Thoracic aorta (tissue), 2 donors: ENCODE data around the gene EFHD1. TPM values are rescaled to one million over a fixed set of nuclear protein-coding genes. Genes with fewer than 3 reads are reported as not detected.
A peak's percentile ranks its signal among the peaks of the same experiment; 100 is the strongest.

Experiments used
- ATAC-seq: fragments of 150-250 bp; one replicate; pipeline ENCODE4 v1.8.0; 2017; ENCODE audit warnings: low read depth; ENCODE audit not compliant: insufficient number of reproducible peaks, low FRiP score
- DNase-seq: peaks from one replicate; pipeline ENCODE4 v3.0.0-alpha.2; 2020; ENCODE audit warnings: low spot score
- H3K27ac ChIP-seq, 2 donors: fragments of 200-600 bp; sonication (generic); 1 replicate in 1 of 2; 2 replicates in 1 of 2; pipeline ENCODE4 v1.5.1; 2016; ENCODE audit warnings: mild to moderate bottlenecking in 2 of 2, moderate library complexity in 2 of 2
- H3K27me3 ChIP-seq: fragments of 200-600 bp; sonication (generic); replicated peaks from 2 replicates; pipeline ENCODE4 v1.6.0; 2016; ENCODE audit warnings: mild to moderate bottlenecking; ENCODE audit not compliant: insufficient read depth
- H3K36me3 ChIP-seq: fragments of 200-600 bp; sonication (generic); one replicate; pipeline ENCODE4 v1.5.1; 2016
- H3K4me1 ChIP-seq, 2 donors: fragments of 200-600 bp; sonication (generic); 1 replicate in 1 of 2; 2 replicates in 1 of 2; pipeline versions ENCODE4 v1.5.1 to v1.6.0; 2016; ENCODE audit warnings: low read depth in 2 of 2, mild to moderate bottlenecking in 1 of 2; ENCODE audit not compliant: control insufficient read depth in 1 of 2
- H3K4me3 ChIP-seq: fragments of 200-600 bp; sonication (generic); 2 replicates; pipeline ENCODE4 v1.5.1; 2016; ENCODE audit warnings: mild to moderate bottlenecking
- H3K9me3 ChIP-seq: fragments of 200-600 bp; sonication (generic); 2 replicates; pipeline ENCODE4 v1.5.1; 2016
- total RNA-seq, 2 donors: library from RNA; depleted of rRNA; stranded (reverse); fragments of >200 nt; gene quantifications; one replicate each; pipeline versions ENCODE4 v1.1.0 to v1.2.3, GENCODE V29; 2016
- TF ChIP-seq, protein P1 (sequence below): fragments of 200-600 bp; sonication (generic); IDR thresholded peaks from one replicate; pipeline ENCODE4 v1.5.1; 2019; ENCODE audit warnings: antibody characterized with exemption

The EFHD1 gene
- total RNA-seq, 2 donors from 2014 or later: 111 to 211 TPM

DNA sequence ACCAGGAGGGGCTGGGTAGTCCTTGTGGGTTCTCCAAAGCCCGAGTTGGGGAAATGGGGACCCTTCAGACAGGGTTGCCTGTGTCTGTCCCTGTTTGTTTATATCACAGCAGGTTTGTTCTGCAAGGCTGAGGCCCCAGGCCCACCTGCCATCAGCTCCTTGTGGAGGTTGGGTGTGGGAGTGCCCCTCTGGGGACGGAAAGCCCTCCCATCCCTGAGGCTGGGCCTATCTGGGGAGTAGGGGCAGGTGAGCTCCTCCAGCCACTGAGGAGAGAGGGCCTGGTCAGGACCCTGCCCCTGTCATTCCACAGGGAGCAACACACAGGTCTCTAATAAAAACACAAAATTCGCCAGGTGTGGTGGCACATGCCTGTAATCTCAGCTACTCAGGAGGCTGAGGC is 23.3 kb upstream of the EFHD1 start:
- no peak overlapping the region for H3K4me3 ChIP-seq
- TF ChIP-seq, protein P1, sequence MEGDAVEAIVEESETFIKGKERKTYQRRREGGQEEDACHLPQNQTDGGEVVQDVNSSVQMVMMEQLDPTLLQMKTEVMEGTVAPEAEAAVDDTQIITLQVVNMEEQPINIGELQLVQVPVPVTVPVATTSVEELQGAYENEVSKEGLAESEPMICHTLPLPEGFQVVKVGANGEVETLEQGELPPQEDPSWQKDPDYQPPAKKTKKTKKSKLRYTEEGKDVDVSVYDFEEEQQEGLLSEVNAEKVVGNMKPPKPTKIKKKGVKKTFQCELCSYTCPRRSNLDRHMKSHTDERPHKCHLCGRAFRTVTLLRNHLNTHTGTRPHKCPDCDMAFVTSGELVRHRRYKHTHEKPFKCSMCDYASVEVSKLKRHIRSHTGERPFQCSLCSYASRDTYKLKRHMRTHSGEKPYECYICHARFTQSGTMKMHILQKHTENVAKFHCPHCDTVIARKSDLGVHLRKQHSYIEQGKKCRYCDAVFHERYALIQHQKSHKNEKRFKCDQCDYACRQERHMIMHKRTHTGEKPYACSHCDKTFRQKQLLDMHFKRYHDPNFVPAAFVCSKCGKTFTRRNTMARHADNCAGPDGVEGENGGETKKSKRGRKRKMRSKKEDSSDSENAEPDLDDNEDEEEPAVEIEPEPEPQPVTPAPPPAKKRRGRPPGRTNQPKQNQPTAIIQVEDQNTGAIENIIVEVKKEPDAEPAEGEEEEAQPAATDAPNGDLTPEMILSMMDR: no peak
- no peak for ATAC-seq
- no peak for DNase-seq
- H3K9me3 ChIP-seq: no peaks in the 10 kb centered on the region
- no peaks in the 10 kb centered on the region for H3K4me1 ChIP-seq
- H3K27me3 ChIP-seq: no peaks in the 10 kb centered on the region
- H3K27ac ChIP-seq: no peak overlapping the region
- no peaks in the 10 kb centered on the region for H3K36me3 ChIP-seq

DNA sequence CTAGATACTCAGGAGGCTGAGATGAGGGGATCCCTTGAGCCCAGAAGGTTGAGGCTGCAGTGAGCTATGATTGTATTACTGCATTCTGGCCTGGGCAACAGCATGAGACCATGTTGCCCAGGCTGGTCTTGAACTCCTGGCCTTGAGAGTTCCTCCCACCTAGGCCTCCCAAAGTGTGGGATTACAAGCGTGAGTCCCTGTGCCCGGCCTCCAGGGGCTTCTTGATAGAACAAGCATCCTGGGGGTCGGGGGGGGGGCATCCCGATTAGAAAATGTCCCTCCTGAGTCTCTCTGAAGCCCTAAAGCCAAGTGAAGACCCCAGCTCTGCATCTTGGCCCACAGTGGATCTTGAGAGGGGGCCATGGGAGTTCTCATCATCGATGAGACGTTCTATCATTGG is 22.3 kb upstream of the EFHD1 start:
- Histone ChIP-seq H3K27me3 (no peaks in the 10 kb centered on the region), H3K36me3 (no peaks in the 10 kb centered on the region), H3K27ac (no peak overlapping the region), H3K4me3 (no peak overlapping the region), H3K4me1 (no peaks in the 10 kb centered on the region), H3K9me3 (no peaks in the 10 kb centered on the region)
- DNase-seq (no peak), ATAC-seq (no peak)
- TF ChIP-seq, protein P1: no peak

DNA sequence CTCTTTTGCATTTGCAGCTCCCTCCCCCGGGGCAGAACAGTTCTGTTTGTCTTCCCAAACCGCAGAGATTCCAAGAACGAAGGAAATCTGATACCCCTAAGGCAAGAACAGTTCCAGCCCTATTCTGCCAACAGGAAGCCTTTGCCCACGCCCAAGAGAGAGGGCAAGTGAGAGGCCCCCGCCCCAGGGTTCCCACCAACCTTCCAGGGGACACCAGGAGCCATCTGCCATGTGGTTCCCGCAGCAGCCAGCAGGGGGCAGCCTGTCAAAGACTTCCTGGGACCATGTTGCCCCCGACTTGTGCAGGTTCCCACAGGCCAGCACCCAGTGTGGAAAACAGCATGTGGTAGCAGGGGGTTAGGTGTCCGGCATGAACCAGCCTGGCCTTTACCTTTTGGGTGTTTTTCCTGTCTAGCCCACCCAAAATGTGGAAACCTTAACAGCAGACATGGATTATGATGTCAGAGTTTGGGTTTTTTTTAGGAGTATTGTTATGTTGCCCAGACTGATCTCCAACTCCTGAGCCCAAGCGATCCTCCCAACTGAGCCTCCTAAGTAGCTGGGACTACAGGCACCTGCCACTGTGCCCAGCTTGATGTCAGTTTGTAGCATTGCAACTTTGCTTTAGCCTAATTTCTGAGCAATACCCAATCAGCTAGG is 21.7 kb upstream of the EFHD1 start:
- Histone ChIP-seq H3K4me3 (no peak overlapping the region), H3K4me1 (no peaks in the 10 kb centered on the region), H3K36me3 (no peaks in the 10 kb centered on the region), H3K27ac (no peak overlapping the region), H3K27me3 (no peaks in the 10 kb centered on the region), H3K9me3 (no peaks in the 10 kb centered on the region)
- TF ChIP-seq, protein P1: peak; percentile 95
- ATAC-seq: no peak
- no peak for DNase-seq

DNA sequence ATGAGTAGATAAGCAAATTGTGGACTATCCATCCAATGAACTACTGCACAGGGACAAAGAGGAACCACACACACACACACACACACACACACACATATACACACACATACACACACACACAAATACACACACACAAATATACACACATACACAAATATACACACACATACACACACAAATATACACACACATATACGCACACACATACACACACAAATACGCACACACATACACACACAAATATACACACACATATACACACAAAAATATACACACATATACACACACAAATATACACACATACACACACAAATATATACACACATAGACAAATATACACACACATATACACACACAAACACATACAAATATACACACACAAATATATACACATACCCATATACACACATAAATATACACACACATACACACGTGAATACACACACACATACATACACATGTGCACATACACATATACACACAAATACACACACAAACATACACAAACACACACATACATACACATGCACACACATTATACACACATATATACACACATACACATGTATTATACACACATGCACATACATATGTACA is 19.8 kb upstream of the EFHD1 start:
- no peak for ATAC-seq
- TF ChIP-seq, protein P1: no peak

DNA sequence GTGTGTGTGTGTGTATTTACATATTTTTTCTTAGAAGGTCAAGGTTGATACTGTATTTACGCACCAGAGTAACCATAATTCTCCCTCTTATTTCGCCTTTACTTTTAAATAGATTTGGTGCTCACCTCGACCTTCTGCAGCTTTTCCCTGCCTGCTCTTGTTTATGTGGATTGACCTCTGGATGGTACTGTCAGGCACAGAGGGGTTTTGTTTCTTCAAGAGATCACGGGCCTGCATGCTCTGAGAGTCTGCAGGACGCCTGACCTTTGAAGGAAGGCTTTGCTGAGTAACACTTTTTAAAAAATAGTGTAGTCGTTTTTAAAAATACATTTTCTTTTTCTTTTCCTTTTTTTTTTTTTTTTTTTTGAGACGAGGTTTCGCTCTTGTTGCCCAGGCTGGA is 18.1 kb upstream of the EFHD1 start:
- no peaks in the 10 kb centered on the region for H3K36me3 ChIP-seq
- H3K4me3 ChIP-seq: no peak overlapping the region
- H3K4me1 ChIP-seq: no peaks in the 10 kb centered on the region
- DNase-seq (no peak), ATAC-seq (no peak)
- no peaks in the 10 kb centered on the region for H3K9me3 ChIP-seq
- TF ChIP-seq, protein P1: no peak
- no peak overlapping the region for H3K27ac ChIP-seq
- no peaks in the 10 kb centered on the region for H3K27me3 ChIP-seq

More for the DNA sequence above, 19.8 kb upstream of the EFHD1 start:
- DNase-seq: no peak
- Histone ChIP-seq H3K27me3 (no peaks in the 10 kb centered on the region), H3K36me3 (no peaks in the 10 kb centered on the region), H3K9me3 (no peaks in the 10 kb centered on the region), H3K27ac (no peak overlapping the region), H3K4me3 (no peak overlapping the region), H3K4me1 (no peaks in the 10 kb centered on the region)
